Activated CD4-positive, alpha-beta T cell treated with anti-CD3 and anti-CD28 coated beads, Interleukin-2, amount 10 ng/mL, durations not matched to agents 7 days and 5 days (primary cell): ENCODE measurements around the gene CROT. TPM values are rescaled to one million over a fixed set of nuclear protein-coding genes. Genes with fewer than 3 reads are reported as not detected.

ENCODE experiments used
- CTCF ChIA-PET: fragments of 350-600 bp; sonication (Branson Sonifier 250); formaldehyde crosslinking; loops from one replicate; lab custom pipeline; 2021; ENCODE audit warnings: antibody characterized with exemption; lab: Charles Lee
- POLR2A ChIA-PET: fragments of 350-600 bp; sonication (Branson Sonifier 250); formaldehyde crosslinking; loops from one replicate; lab custom pipeline; 2021; ENCODE audit warnings: antibody characterized with exemption; lab: Charles Lee
- DNase-seq: peaks from one replicate; pipeline ENCODE4 v3.0.0-alpha.2; 2020
- H3K27ac Mint-ChIP-seq: one replicate; pipeline ENCODE4 v1.8.0; 2021; ENCODE audit warnings: mild to moderate bottlenecking, moderate library complexity, mixed read lengths
- H3K27me3 Mint-ChIP-seq: one replicate; pipeline ENCODE4 v1.8.0; 2021; ENCODE audit warnings: mixed read lengths
- H3K36me3 Mint-ChIP-seq: one replicate; pipeline ENCODE4 v1.8.0; 2021; ENCODE audit warnings: low read depth, mixed read lengths
- H3K4me1 Mint-ChIP-seq: one replicate; pipeline ENCODE4 v1.8.0; 2021; ENCODE audit warnings: mixed read lengths
- H3K4me3 Mint-ChIP-seq: one replicate; pipeline ENCODE4 v1.8.0; 2021; ENCODE audit warnings: mild to moderate bottlenecking, moderate library complexity, mixed read lengths
- H3K9me3 Mint-ChIP-seq: one replicate; pipeline ENCODE4 v1.8.0; 2021; ENCODE audit warnings: mixed read lengths
- total RNA-seq, 2 experiments: library from RNA; stranded (reverse); gene quantifications; one replicate each; pipeline ENCODE4 v1.2.3, GENCODE V29; 2021

The CROT gene
- total RNA-seq, 2 experiments from 2014 or later, result 12.9 to 14.2 TPM

DNA sequence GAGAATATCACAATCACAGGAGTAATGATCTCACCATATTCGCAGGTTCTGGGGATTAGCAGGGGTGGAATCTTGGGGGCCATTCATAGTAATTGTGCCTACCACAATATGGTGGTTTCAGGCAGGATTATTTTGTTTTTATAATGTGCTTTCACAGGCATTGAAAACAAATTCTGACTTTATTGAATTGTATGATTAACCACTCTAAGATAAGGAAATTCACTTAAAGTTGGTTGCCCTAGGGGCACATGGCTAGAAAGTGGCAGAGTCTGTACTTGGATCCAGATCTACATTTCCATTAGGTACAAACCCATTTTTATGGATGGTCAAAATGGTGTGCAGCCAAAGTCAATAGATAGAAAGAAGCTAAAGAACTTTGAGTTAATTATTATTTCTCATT, 1.7 kb downstream of the CROT start:
- H3K36me3 Mint-ChIP-seq, result peaks cover 51% of the 10 kb centered on the region
- DNase-seq, result no peak
- peaks cover 43% of the 10 kb centered on the region for H3K4me1 Mint-ChIP-seq
- POLR2A ChIA-PET, result no interaction called here
- H3K27me3 Mint-ChIP-seq, result no peaks in the 10 kb centered on the region
- H3K27ac Mint-ChIP-seq, result no peak overlapping the region
- CTCF ChIA-PET, result no interaction called here
- no peak overlapping the region for H3K4me3 Mint-ChIP-seq
- H3K9me3 Mint-ChIP-seq, result peaks cover 3% of the 10 kb centered on the region

DNA sequence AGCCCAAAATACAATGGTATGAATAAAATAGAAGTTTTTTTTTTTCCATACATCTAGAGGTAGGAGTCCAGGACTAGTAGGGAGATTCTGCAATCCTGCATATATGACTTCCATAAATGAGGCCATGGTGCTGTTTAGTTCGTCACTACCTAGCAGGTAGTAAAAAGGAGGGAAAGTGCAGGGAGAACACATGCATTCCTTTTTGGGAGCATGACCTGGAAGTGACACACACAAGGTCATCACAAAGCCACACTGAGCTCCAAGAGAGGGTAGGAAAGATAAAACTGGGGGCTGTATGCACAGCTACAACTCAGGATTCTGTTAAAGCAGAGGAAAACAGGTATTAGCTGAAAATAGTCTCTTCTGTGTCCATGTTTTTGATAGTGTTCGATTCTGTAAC, 2.2 kb downstream of the CROT start:
- H3K36me3 Mint-ChIP-seq, result peaks cover 54% of the 10 kb centered on the region
- peaks cover 39% of the 10 kb centered on the region for H3K4me1 Mint-ChIP-seq
- H3K4me3 Mint-ChIP-seq, result no peak overlapping the region
- peaks cover 6% of the 10 kb centered on the region for H3K9me3 Mint-ChIP-seq
- no peak overlapping the region for H3K27ac Mint-ChIP-seq
- no peak for DNase-seq
- ChIA-PET CTCF (no interaction called here), POLR2A (no interaction called here)
- H3K27me3 Mint-ChIP-seq, result no peaks in the 10 kb centered on the region

DNA sequence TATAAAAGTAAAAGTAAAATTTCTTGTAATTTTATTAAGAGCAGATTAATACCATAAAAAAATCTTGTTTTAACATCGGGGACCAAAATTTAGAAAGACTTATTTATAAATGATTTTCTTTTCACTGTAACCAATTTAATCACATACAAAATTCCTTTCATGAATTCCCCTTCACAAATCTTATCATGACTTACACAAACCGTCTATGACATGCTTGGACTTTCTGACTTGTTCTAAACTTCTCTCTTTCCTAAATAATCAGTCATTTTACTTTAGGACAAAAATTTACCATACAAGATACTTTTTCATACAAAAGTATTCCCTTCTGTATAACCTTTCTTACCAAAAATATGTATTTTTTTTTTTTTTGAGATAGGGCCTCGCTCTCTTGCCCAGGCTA, 9.3 kb downstream of the CROT start:
- DNase-seq, result peak; percentile 11
- H3K27me3 Mint-ChIP-seq, result no peaks in the 10 kb centered on the region
- POLR2A ChIA-PET, result no interaction called here

DNA sequence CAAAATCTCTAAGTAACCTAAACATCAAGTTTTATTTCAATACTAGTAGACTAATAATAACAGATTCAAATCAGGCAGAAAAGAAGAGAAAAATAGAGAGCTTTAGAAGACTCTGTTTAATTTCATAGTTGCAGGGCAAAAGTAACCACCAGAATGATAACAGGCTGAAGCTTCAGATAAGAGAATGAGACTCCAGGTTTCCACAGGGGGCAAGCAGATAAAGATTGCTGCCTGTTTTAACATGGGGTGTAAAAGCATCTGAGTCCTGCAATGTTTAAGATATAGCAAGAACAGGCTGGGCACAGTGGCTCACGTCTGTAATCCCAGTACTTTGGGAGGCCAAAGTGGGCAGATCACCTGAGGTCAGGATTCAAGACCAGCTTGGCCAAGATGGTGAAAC, 11.0 kb downstream of the CROT start:
- Mint-ChIP-seq H3K4me3 (no peak overlapping the region), H3K9me3 (peaks cover 21% of the 10 kb centered on the region), H3K4me1 (no peaks in the 10 kb centered on the region), H3K27me3 (no peaks in the 10 kb centered on the region), H3K27ac (no peak overlapping the region), H3K36me3 (peaks cover 62% of the 10 kb centered on the region)
- POLR2A ChIA-PET, result no interaction called here
- no peak for DNase-seq
- CTCF ChIA-PET, result no interaction called here

More for the DNA sequence above, 9.3 kb downstream of the CROT start:
- CTCF ChIA-PET, result no interaction called here
- no peaks in the 10 kb centered on the region for H3K4me1 Mint-ChIP-seq
- peaks cover 24% of the 10 kb centered on the region for H3K9me3 Mint-ChIP-seq
- no peak overlapping the region for H3K27ac Mint-ChIP-seq
- H3K4me3 Mint-ChIP-seq, result no peak overlapping the region
- H3K36me3 Mint-ChIP-seq, result peaks cover 73% of the 10 kb centered on the region

DNA sequence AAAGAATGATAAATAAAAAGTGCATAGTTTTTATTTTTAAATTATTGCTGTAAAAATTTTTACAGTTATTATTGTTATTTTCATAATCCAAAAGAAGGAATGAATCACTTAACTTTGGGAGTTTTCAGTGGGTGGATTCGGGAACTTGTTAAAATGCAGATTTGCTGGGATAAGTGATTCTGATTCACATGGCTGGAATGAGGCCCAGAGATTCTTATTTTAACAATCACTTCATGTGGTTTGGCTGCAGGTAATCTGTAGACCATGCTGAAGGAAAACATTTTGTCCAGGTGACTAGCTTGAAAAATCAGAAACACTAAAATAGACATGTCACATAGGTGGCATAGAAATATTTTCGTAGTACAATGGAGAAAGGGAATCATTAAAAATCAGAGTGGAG, 13.9 kb downstream of the CROT start:
- H3K27me3 Mint-ChIP-seq, result no peaks in the 10 kb centered on the region
- H3K4me3 Mint-ChIP-seq, result no peak overlapping the region
- H3K27ac Mint-ChIP-seq, result no peak overlapping the region
- no peak for DNase-seq
- POLR2A ChIA-PET, result no interaction called here
- CTCF ChIA-PET, result no interaction called here
- H3K4me1 Mint-ChIP-seq, result no peaks in the 10 kb centered on the region
- peaks cover 11% of the 10 kb centered on the region for H3K9me3 Mint-ChIP-seq
- peaks cover 43% of the 10 kb centered on the region for H3K36me3 Mint-ChIP-seq

DNA sequence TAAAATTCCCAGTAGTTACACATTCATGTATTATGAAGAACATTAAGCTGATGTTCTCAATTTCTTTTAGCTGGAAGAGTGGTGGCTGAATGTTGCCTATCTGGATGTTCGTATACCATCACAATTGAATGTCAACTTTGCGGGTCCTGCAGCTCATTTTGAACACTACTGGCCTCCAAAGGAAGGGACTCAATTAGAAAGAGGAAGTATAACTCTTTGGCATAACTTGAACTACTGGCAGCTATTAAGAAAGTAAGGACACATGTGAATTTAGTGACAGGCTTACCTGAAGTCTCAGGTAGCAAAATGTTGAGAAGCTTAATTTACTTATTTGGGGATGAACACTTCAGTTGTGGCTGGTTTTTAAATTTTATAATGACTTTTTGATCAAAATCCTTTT, 15.9 kb downstream of the CROT start:
- no peak overlapping the region for H3K4me3 Mint-ChIP-seq

DNA sequence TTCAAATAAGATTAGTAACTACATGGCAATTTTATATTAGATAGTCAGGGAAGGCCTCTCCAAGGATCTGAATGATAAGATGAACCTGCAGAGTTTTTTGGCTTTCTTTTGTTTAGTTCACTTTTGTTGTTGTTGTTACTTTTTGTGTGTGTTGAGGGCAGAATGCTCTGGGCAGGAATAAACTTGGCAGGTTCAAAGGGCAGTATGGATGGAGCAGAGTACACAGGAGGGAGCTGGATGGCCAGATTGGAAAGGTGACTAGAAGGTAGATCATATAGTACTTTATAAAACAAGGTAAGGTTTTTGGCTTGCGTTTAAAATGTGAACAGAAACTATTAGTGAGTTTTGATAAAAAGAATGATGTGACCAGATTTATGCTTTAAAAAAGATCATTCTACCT, 17.9 kb downstream of the CROT start:
- no peak overlapping the region for H3K27ac Mint-ChIP-seq
- H3K9me3 Mint-ChIP-seq, result no peaks in the 10 kb centered on the region
- no peak overlapping the region for H3K4me3 Mint-ChIP-seq
- DNase-seq, result no peak
- no peaks in the 10 kb centered on the region for H3K4me1 Mint-ChIP-seq
- ChIA-PET CTCF (interaction anchor here (1.5 kb wide), 1 partner anchor 12 kb away, joined by 5 read pairs; no protein-coding TSS in a partner anchor), POLR2A (no interaction called here)
- no peaks in the 10 kb centered on the region for H3K27me3 Mint-ChIP-seq
- H3K36me3 Mint-ChIP-seq, result peaks cover 13% of the 10 kb centered on the region

More for the DNA sequence above, 15.9 kb downstream of the CROT start:
- Mint-ChIP-seq H3K9me3 (peaks cover under 1% of the 10 kb centered on the region), H3K27me3 (no peaks in the 10 kb centered on the region), H3K4me1 (no peaks in the 10 kb centered on the region), H3K36me3 (peaks cover 25% of the 10 kb centered on the region), H3K27ac (no peak overlapping the region)
- POLR2A ChIA-PET, result no interaction called here
- no peak for DNase-seq
- CTCF ChIA-PET, result interaction anchor here (1.1 kb wide), 1 partner anchor 9 kb away, joined by 7 read pairs; no protein-coding TSS in a partner anchor

DNA sequence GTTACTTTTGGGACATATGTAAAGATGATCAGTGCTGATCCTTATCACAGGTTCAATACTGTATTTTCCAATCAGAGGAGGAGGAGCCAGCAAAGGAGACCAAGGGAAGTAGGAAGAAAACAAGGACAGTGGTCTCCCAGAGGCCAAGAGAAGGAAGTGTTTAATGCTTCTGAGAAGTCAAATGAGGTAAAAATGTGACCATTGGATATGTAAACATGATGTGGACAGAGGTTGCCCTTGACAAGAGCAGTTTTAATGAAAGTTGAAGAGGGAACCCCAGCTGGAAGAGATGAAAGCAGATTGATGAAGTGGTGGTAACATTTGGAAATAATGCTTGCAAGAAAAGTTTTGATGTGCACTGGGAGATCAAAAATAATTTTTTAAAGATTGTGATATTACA, 18.8 kb downstream of the CROT start:
- H3K36me3 Mint-ChIP-seq, result peaks cover 11% of the 10 kb centered on the region
- H3K27ac Mint-ChIP-seq, result no peak overlapping the region
- no peak overlapping the region for H3K4me3 Mint-ChIP-seq
- H3K4me1 Mint-ChIP-seq, result peaks cover 4% of the 10 kb centered on the region
- no peak for DNase-seq
- no peaks in the 10 kb centered on the region for H3K9me3 Mint-ChIP-seq
- no peaks in the 10 kb centered on the region for H3K27me3 Mint-ChIP-seq
- CTCF ChIA-PET, result no interaction called here
- POLR2A ChIA-PET, result no interaction called here

DNA sequence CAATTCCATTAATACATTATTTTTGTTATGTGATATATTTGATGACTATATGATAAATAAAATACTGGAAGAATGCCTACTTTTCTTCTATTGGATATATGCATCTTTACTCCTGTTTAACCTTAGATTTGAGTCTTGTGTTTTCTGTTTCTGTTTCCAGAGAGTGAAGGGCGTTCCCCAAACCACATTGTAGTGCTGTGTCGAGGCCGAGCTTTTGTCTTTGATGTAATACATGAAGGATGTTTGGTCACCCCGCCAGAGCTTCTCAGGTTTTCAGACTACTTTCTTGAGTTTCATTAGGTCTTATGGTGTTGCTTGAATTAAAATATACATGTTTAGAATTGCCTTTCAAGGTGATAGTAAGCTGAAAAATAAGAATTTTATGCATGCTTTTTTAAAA, 23.8 kb downstream of the CROT start:
- POLR2A ChIA-PET, result interaction anchor here (0.5 kb wide), 1 partner anchor 11 kb away, joined by 3 read pairs; no protein-coding TSS in a partner anchor
- DNase-seq, result peak; percentile 73
- Mint-ChIP-seq H3K27me3 (no peaks in the 10 kb centered on the region), H3K27ac (peak overlapping the region; percentile 76), H3K36me3 (peaks cover 22% of the 10 kb centered on the region), H3K4me1 (peaks cover 13% of the 10 kb centered on the region), H3K4me3 (no peak overlapping the region), H3K9me3 (peaks cover 2% of the 10 kb centered on the region)
- CTCF ChIA-PET, result interaction anchor here (0.8 to 2.0 kb wide), 2 partner anchors 13 to 24 kb away, joined by 3 to 4 read pairs; partner anchors contain the start of gene CROT

DNA sequence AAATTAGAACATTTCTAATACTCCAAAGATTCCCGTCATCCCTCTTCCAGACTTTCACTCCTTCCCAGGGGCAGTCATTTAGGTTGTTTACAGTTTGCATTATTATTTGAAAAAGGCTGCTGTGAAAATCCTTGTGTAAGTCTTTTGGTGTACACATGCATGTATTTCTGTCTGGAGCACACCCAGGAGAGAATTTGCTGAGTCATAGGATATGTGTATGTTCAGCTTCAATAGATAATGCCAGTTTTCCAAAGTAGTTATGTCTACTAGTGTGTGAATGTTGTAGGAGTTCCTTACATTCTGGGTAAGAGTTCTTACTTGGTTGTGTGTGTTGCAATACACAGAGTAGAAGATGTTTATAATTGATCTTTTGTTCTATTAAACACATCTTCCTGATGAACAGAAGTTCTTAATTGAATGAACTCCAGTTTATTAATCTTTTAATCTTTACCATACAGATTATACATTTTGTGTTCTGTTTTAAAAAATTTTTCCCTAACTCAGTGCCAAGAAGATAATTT, 25.3 kb downstream of the CROT start:
- H3K27ac Mint-ChIP-seq, result no peak overlapping the region
- no peak for DNase-seq
- H3K36me3 Mint-ChIP-seq, result peaks cover 22% of the 10 kb centered on the region
- ChIA-PET CTCF (interaction anchor here (2.0 kb wide), 1 partner anchor 26 kb away, joined by 4 read pairs; the partner anchor contains the start of gene CROT), POLR2A (no interaction called here)
- H3K27me3 Mint-ChIP-seq, result no peaks in the 10 kb centered on the region
- H3K4me1 Mint-ChIP-seq, result peaks cover 13% of the 10 kb centered on the region
- H3K9me3 Mint-ChIP-seq, result peaks cover 2% of the 10 kb centered on the region
- no peak overlapping the region for H3K4me3 Mint-ChIP-seq

DNA sequence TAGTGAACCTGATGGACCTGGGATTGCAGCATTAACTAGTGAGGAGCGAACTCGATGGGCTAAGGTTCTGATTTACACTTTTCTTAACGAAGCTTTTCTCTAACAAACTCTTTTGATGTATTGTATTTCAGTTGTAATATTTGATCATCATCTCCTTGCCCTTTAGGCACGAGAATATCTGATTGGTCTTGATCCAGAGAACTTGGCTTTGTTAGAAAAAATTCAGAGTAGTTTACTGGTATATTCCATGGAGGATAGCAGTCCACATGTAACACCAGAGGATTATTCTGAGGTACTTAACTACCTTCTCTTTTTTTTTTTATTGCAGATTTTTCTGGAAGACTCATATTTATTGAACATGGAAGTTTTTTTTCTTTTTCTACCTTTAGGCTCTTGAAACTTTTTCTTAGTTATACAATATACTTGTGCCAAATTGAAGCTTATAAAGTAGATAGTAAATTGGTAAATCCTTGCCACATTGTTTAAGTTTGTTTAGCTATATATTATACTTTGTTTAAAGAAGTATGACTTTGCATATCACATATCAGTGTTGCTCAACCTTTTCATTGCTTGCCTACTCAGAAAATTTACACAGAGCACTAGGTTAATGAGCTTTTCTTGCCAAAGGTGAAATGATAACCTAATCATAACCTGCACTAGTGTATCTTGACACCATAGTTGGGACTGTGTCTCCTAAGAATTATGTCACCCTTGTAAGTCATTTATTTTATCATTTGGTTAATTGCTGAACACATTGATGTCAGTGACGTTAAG, 30.4 kb downstream of the CROT start:
- no peak overlapping the region for H3K4me3 Mint-ChIP-seq
- no peak overlapping the region for H3K27ac Mint-ChIP-seq
- no peaks in the 10 kb centered on the region for H3K9me3 Mint-ChIP-seq
- ChIA-PET CTCF (no interaction called here), POLR2A (no interaction called here)
- DNase-seq, result no peak
- H3K27me3 Mint-ChIP-seq, result no peaks in the 10 kb centered on the region
- H3K4me1 Mint-ChIP-seq, result peaks cover 2% of the 10 kb centered on the region
- H3K36me3 Mint-ChIP-seq, result peaks cover 15% of the 10 kb centered on the region

DNA sequence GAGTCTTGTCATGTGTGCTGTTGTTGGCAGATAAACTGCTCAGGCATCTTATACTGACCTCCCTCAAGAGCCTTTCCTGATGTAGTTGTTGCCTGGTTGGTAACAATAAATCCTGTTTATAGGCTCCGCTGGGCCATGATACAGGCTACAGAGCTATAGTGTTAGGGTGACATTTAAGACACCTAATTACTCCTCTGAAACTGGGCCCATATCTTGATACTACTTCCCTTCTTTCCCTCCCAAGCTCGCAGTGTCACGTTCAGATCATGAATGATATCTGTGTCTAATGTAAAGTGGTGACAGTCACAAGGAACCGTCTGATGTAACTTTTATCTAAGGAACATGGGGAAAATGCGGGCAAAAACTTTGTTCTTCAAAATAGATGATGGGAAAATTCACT, 35.4 kb downstream of the CROT start:
- CTCF ChIA-PET, result interaction anchor here (1.2 kb wide), 1 partner anchor 13 kb away, joined by 4 read pairs; no protein-coding TSS in a partner anchor
- no peak for DNase-seq
- peaks cover 8% of the 10 kb centered on the region for H3K9me3 Mint-ChIP-seq
- H3K4me1 Mint-ChIP-seq, result no peaks in the 10 kb centered on the region
- no peak overlapping the region for H3K27ac Mint-ChIP-seq
- H3K4me3 Mint-ChIP-seq, result no peak overlapping the region
- POLR2A ChIA-PET, result interaction anchor here (0.7 kb wide), 1 partner anchor 12 kb away, joined by 3 read pairs; no protein-coding TSS in a partner anchor
- no peaks in the 10 kb centered on the region for H3K27me3 Mint-ChIP-seq
- peaks cover 29% of the 10 kb centered on the region for H3K36me3 Mint-ChIP-seq

DNA sequence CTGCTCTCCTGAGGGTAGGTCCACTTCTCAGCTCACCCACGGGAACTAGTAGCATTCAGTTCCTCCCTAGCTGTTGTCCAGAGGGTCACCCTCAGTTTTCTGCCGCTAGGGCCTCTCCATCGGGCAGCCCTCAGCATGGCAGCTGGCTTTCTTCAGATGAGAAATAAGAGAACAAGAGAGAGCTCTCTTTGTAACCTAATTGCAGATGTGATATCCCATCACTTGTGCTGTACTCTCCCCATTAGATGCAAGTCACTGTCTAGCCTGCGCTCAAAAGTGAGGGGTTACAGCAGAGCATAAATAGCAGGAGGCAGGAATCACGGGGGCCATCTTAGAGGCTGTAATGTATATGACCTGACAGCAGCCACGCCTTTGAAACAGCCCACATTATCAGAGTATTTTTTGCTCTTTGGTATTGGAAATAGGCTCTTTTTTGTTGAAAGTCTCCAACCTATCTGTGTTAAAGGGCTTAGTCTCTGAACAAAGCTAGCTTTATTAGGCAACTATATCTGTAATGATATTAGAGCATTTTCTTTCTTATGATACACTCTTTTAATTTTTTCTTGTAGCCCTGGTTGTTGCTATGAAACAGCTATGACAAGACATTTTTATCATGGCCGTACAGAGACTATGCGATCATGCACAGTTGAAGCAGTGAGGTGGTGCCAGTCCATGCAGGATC, 45.7 kb downstream of the CROT start:
- Mint-ChIP-seq H3K36me3 (peaks cover 56% of the 10 kb centered on the region), H3K4me1 (peaks cover 21% of the 10 kb centered on the region), H3K4me3 (no peak overlapping the region), H3K27ac (no peak overlapping the region), H3K9me3 (peaks cover 6% of the 10 kb centered on the region), H3K27me3 (no peaks in the 10 kb centered on the region)
- POLR2A ChIA-PET, result no interaction called here
- no peak for DNase-seq
- CTCF ChIA-PET, result interaction anchor here (0.6 kb wide), 1 partner anchor 16 kb away, joined by 3 read pairs; no protein-coding TSS in a partner anchor
